ENCODE results near the gene STRIP2.
"Not testable (repeated sequence)": the region's sequence is repeated elsewhere in the genome, so short reads cannot be mapped to it uniquely, and the experiment has no call there.

DNA sequence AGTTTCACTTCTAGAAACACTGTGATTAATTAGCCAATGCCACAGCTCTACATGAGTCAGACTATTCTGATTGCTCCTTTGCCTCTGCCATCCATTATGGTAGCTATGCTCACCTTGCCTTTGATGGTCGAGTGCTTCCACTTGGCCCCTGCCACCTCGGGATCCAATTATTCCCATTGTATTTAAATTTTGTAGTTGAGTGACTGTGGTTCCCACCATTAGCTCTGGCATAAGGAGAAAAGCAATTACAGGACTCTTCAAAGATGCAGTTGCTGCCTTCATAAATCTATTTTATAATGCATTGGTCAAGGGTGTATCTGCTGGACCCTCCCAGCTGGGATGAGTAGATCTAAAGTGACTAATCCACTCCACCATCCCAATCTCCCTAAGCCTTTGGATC lies 14.4 kb downstream of the STRIP2 start:
- TF ChIP-seq, protein P1, sequence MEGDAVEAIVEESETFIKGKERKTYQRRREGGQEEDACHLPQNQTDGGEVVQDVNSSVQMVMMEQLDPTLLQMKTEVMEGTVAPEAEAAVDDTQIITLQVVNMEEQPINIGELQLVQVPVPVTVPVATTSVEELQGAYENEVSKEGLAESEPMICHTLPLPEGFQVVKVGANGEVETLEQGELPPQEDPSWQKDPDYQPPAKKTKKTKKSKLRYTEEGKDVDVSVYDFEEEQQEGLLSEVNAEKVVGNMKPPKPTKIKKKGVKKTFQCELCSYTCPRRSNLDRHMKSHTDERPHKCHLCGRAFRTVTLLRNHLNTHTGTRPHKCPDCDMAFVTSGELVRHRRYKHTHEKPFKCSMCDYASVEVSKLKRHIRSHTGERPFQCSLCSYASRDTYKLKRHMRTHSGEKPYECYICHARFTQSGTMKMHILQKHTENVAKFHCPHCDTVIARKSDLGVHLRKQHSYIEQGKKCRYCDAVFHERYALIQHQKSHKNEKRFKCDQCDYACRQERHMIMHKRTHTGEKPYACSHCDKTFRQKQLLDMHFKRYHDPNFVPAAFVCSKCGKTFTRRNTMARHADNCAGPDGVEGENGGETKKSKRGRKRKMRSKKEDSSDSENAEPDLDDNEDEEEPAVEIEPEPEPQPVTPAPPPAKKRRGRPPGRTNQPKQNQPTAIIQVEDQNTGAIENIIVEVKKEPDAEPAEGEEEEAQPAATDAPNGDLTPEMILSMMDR (IDR thresholded peaks at IDR 0.05; ENCODE audit: low read depth, low read length, poor library complexity, severe bottlenecking) = not testable (repeated sequence)
- TF ChIP-seq EZH2phosphoT487 (IDR thresholded peaks at IDR 0.05; ENCODE audit: borderline replicate concordance, low read length) = not testable (repeated sequence)
